Liver (tissue), 9 donors: ENCODE measurements around the gene XPR1. TPM values are rescaled to one million over a fixed set of nuclear protein-coding genes. Genes with fewer than 3 reads are reported as not detected.
A peak's percentile ranks its signal among the peaks of the same experiment; 100 is the strongest.

ENCODE experiments used
- DNase-seq: peaks from one replicate; pipeline ENCODE4 v3.0.0-alpha.2; 2017; ENCODE audit warnings: low spot score
- H3K27ac ChIP-seq, 2 donors: one replicate each; pipeline ENCODE4 v1.7.0; 2013; ENCODE audit warnings: inconsistent platforms in 2 of 2, low read length in 2 of 2, control low read depth in 1 of 2, low read depth in 1 of 2, mild to moderate bottlenecking in 1 of 2
- H3K27me3 ChIP-seq, 4 donors: one replicate each; pipeline versions ENCODE4 v1.6.1 to v1.7.0; 2013; ENCODE audit warnings: low read length in 3 of 4, inconsistent platforms in 1 of 4, mild to moderate bottlenecking in 1 of 4, moderate library complexity in 1 of 4; ENCODE audit not compliant: control insufficient read depth in 4 of 4, insufficient read depth in 4 of 4
- H3K36me3 ChIP-seq, 4 donors: one replicate each; pipeline versions ENCODE4 v1.6.1 to v1.7.0; 2013; ENCODE audit warnings: low read length in 3 of 4, mild to moderate bottlenecking in 3 of 4, low read depth in 1 of 4, moderate library complexity in 1 of 4; ENCODE audit not compliant: control insufficient read depth in 4 of 4, insufficient read depth in 3 of 4
- H3K4me1 ChIP-seq, 4 donors: one replicate each; pipeline versions ENCODE4 v1.6.1 to v1.7.0; 2013; ENCODE audit warnings: low read length in 3 of 4, mild to moderate bottlenecking in 3 of 4, moderate library complexity in 1 of 4; ENCODE audit not compliant: control insufficient read depth in 4 of 4, insufficient read depth in 4 of 4
- H3K4me3 ChIP-seq, 3 donors: one replicate each; pipeline versions ENCODE4 v1.6.1 to v1.7.0; 2013; ENCODE audit warnings: low read length in 3 of 3, control low read depth in 1 of 3, low read depth in 1 of 3, mild to moderate bottlenecking in 1 of 3
- H3K9ac ChIP-seq, 2 donors: one replicate each; pipeline ENCODE4 v1.7.0; 2013; ENCODE audit warnings: low read length in 2 of 2, mild to moderate bottlenecking in 2 of 2, moderate library complexity in 2 of 2, control low read depth in 1 of 2, low read depth in 1 of 2
- H3K9me3 ChIP-seq, 4 donors: one replicate each; pipeline versions ENCODE4 v1.6.1 to v1.7.0; 2013; ENCODE audit warnings: low read length in 3 of 4; ENCODE audit not compliant: control insufficient read depth in 4 of 4
- EGR1 ChIP-seq, 2 donors: IDR thresholded peaks; 2 replicates each; pipeline ENCODE4 v1.6.1; 2016 to 2018; ENCODE audit warnings: antibody characterized with exemption in 2 of 2, low read depth in 2 of 2
- FOXA1 ChIP-seq: IDR thresholded peaks from 2 replicates; pipeline ENCODE4 v1.6.1; 2016; ENCODE audit warnings: antibody characterized with exemption
- FOXA2 ChIP-seq: IDR thresholded peaks from 2 replicates; pipeline ENCODE4 v1.6.1; 2016; ENCODE audit warnings: antibody characterized with exemption
- GABPA ChIP-seq, 2 donors: IDR thresholded peaks in 1 of 2; conservative IDR thresholded peaks in 1 of 2; 2 replicates each; pipeline ENCODE4 v1.6.1; 2016; ENCODE audit warnings: antibody characterized with exemption in 2 of 2, mild to moderate bottlenecking in 1 of 2, moderate library complexity in 1 of 2
- HNF4A ChIP-seq, 2 donors: conservative IDR thresholded peaks; 2 replicates each; pipeline ENCODE4 v1.6.1; 2016; ENCODE audit warnings: antibody characterized with exemption in 2 of 2, mild to moderate bottlenecking in 2 of 2
- HNF4G ChIP-seq: IDR thresholded peaks from 2 replicates; pipeline ENCODE4 v1.6.1; 2016; ENCODE audit warnings: antibody characterized with exemption
- JUND ChIP-seq, 2 donors: IDR thresholded peaks; 2 replicates each; pipeline ENCODE4 v1.6.1; 2016; ENCODE audit warnings: antibody characterized with exemption in 2 of 2
- NR2F2 ChIP-seq: IDR thresholded peaks from 2 replicates; pipeline ENCODE4 v1.6.1; 2016; ENCODE audit warnings: antibody characterized with exemption
- RAD21 ChIP-seq, 2 donors: IDR thresholded peaks; 2 replicates each; pipeline ENCODE4 v1.6.1; 2016; ENCODE audit warnings: antibody characterized with exemption in 2 of 2, mild to moderate bottlenecking in 2 of 2
- RXRA ChIP-seq, 2 donors: IDR thresholded peaks; 2 replicates each; pipeline ENCODE4 v1.6.1; 2017 to 2018; ENCODE audit warnings: antibody characterized with exemption in 2 of 2, mild to moderate bottlenecking in 1 of 2
- SP1 ChIP-seq: IDR thresholded peaks from 2 replicates; pipeline ENCODE4 v1.6.1; 2018; ENCODE audit warnings: antibody characterized with exemption, mild to moderate bottlenecking
- TAF1 ChIP-seq: conservative IDR thresholded peaks from 2 replicates; pipeline ENCODE4 v1.6.1; 2016; ENCODE audit warnings: antibody characterized with exemption, mild to moderate bottlenecking
- YY1 ChIP-seq: IDR thresholded peaks from 2 replicates; pipeline ENCODE4 v1.6.1; 2016; ENCODE audit warnings: antibody characterized with exemption, mild to moderate bottlenecking
- WGBS: extraction: QIAGEN DNeasy Blood & Tissue Kit; methylation state at CpG from one replicate; pipeline ENCODE4 v1.1.7; 2013; 5-methylcytosine and 5-hydroxymethylcytosine counted together
- polyA plus RNA-seq, 2 donors: library from polyadenylated mRNA; stranded (reverse) in 1 of 2; unstranded in 1 of 2; fragments of 200-250 nt in 1 of 2; fragments of >200 nt in 1 of 2; fragmentation: Nextera tagmentation in 1 of 2; extraction: Ambion mirVana in 1 of 2; gene quantifications; one replicate each; pipeline versions ENCODE4 v1.2.1 to v1.2.3, GENCODE V29; 2013 to 2015
- total RNA-seq, 2 donors: library from RNA; depleted of rRNA; stranded (reverse); fragments of >200 nt; gene quantifications; one replicate each; pipeline ENCODE4 v1.2.3, GENCODE V29; 2014
- TF ChIP-seq, protein P1 (sequence below): IDR thresholded peaks from 2 replicates; pipeline ENCODE4 v1.6.1; 2016; ENCODE audit warnings: antibody characterized with exemption, mild to moderate bottlenecking
- TF ChIP-seq, protein P2 (sequence below): IDR thresholded peaks from 2 replicates; pipeline ENCODE4 v1.6.1; 2016; ENCODE audit warnings: antibody characterized with exemption
- TF ChIP-seq, protein P3 (sequence below): IDR thresholded peaks from 2 replicates; pipeline ENCODE4 v1.6.1; 2016; ENCODE audit warnings: antibody characterized with exemption
- TF ChIP-seq, protein P4 (sequence below): IDR thresholded peaks from 2 replicates; pipeline ENCODE4 v1.6.1; 2016; ENCODE audit warnings: antibody characterized with exemption
- TF ChIP-seq, protein P5 (sequence below): fragments of 150-350 bp; IDR thresholded peaks from 2 replicates; pipeline ENCODE4 v1.5.1; 2017; ENCODE audit warnings: improper control_type of control experiment, low read depth, low read length; ENCODE audit not compliant: missing input control
- donor health status: healthy.
- donor health status: healthy.
- donor health status: healthy.
- donor health status: healthy.
- donor health status: healthy.

The XPR1 gene
- total and polyA plus RNA-seq, 4 donors = 1.8 to 14.3 (median 5.9) TPM

DNA sequence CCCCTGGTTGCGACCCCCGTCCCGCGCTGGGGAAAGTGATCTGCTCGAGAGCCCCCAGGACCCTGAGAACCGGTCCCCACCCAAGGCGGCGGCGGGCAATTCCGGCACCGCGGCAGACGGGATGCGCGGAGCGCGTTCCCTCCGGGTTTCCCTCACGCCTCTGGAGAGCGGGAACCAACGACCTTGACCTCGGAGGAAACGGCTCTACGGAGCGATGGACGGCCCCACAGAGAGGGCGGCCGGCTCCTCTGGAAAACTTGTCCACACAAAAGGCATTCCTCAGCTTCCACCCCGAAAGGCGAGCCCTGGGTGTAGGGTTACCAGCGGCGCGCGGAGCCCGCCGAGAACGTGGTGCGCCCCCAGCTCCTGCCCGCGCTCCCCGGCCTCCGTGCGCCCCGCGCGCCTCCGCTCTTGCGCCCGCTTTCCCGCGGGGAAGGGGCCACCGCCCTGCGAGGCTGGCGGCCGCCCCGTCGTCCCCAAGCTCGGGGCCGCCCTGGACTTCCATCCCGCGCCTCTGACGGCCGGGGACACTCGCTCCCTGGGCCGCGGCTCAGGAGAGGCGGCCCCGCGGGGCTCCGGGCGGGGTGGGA is 280.5 kb downstream of the XPR1 start:
- Histone ChIP-seq H3K27ac (peak overlapping the region; percentile 19 to 28), H3K36me3 (no peaks in the 10 kb centered on the region), H3K9ac (no peak overlapping the region), H3K4me1 (peaks cover 3 to 14% (median 9%) of the 10 kb centered on the region in 4 donors), H3K27me3 (peaks cover 0 to 2% (median 0%) of the 10 kb centered on the region in 4 donors), H3K9me3 (no peaks in the 10 kb centered on the region), H3K4me3 (peak overlapping the region in 1 of 3 donors; percentile 57)
- no peak for DNase-seq
- TF ChIP-seq NR2F2 (no peak), GABPA (IDR thresholded peaks at IDR 0.05 in 1 of 2, conservative IDR thresholded peaks at IDR 0.05 in 1 of 2) (no peak), RAD21 (IDR thresholded peaks at IDR 0.05) (no peak), HNF4G (no peak), FOXA1 (no peak), FOXA2 (no peak), EGR1 (IDR thresholded peaks at IDR 0.05; ENCODE audit: low read depth in 2 of 2) (no peak), YY1 (no peak), JUND (IDR thresholded peaks at IDR 0.05) (no peak), TAF1 (no peak), SP1 (no peak), HNF4A (conservative IDR thresholded peaks at IDR 0.05) (no peak), RXRA (IDR thresholded peaks at IDR 0.05) (no peak)
- TF ChIP-seq, protein P1, sequence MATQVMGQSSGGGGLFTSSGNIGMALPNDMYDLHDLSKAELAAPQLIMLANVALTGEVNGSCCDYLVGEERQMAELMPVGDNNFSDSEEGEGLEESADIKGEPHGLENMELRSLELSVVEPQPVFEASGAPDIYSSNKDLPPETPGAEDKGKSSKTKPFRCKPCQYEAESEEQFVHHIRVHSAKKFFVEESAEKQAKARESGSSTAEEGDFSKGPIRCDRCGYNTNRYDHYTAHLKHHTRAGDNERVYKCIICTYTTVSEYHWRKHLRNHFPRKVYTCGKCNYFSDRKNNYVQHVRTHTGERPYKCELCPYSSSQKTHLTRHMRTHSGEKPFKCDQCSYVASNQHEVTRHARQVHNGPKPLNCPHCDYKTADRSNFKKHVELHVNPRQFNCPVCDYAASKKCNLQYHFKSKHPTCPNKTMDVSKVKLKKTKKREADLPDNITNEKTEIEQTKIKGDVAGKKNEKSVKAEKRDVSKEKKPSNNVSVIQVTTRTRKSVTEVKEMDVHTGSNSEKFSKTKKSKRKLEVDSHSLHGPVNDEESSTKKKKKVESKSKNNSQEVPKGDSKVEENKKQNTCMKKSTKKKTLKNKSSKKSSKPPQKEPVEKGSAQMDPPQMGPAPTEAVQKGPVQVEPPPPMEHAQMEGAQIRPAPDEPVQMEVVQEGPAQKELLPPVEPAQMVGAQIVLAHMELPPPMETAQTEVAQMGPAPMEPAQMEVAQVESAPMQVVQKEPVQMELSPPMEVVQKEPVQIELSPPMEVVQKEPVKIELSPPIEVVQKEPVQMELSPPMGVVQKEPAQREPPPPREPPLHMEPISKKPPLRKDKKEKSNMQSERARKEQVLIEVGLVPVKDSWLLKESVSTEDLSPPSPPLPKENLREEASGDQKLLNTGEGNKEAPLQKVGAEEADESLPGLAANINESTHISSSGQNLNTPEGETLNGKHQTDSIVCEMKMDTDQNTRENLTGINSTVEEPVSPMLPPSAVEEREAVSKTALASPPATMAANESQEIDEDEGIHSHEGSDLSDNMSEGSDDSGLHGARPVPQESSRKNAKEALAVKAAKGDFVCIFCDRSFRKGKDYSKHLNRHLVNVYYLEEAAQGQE = no peak
- TF ChIP-seq, protein P2, sequence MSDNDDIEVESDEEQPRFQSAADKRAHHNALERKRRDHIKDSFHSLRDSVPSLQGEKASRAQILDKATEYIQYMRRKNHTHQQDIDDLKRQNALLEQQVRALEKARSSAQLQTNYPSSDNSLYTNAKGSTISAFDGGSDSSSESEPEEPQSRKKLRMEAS = no peak
- TF ChIP-seq, protein P3, sequence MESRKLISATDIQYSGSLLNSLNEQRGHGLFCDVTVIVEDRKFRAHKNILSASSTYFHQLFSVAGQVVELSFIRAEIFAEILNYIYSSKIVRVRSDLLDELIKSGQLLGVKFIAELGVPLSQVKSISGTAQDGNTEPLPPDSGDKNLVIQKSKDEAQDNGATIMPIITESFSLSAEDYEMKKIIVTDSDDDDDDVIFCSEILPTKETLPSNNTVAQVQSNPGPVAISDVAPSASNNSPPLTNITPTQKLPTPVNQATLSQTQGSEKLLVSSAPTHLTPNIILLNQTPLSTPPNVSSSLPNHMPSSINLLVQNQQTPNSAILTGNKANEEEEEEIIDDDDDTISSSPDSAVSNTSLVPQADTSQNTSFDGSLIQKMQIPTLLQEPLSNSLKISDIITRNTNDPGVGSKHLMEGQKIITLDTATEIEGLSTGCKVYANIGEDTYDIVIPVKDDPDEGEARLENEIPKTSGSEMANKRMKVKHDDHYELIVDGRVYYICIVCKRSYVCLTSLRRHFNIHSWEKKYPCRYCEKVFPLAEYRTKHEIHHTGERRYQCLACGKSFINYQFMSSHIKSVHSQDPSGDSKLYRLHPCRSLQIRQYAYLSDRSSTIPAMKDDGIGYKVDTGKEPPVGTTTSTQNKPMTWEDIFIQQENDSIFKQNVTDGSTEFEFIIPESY = no peak
- TF ChIP-seq, protein P4, sequence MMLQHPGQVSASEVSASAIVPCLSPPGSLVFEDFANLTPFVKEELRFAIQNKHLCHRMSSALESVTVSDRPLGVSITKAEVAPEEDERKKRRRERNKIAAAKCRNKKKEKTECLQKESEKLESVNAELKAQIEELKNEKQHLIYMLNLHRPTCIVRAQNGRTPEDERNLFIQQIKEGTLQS = no peak
- WGBS = 3% methylated on average over 71 of the region's 71 CpGs

DNA sequence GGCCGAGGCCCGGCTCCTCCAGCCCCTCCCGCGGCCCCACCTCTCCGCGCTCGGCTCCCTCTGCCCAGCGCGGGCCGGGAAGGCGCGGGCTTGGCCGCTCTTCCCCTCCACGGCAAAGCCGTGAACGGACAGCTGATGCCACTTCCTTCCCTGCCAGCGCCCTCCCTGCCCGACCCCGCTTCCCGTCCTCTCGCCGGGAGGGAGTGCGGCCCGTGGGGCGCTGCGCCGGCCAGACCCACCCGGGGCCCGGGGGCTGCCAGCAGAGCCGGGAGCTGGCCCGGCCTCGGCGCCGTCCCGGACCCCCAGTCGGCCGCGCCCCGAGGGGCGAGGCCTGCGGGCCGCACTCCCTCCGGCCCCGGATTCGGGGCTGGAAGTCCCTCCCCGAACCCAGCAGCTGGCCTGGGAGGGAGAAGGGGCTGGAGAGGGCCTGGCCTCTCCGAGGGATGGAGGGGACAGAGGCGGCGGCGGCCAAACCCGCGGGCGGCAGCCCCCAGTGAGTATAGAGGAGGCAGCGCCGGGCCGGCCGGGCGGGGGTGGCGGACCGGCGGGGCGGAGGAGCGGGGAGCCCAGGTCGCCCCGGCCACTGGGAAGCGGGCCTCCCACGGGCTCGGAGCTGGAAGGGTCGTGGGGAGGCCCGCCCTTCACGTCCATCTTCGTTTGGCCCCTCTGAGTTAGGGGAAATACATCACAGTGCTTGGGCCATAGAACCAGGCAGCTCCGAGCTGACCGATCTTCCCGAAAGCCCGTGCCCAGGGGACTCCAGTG is 281.2 kb downstream of the XPR1 start, which contains the start of gene KIAA1614:
Gene KIAA1614, plus strand, starts transcription at position 97 of the 765 bp plus-strand sequence. Its CDS starts 347 bp downstream, at position 444.
- no peak within 1 kb of the TSS for H3K9ac ChIP-seq
- TF ChIP-seq, protein P3 = no peak
- TF ChIP-seq JUND (IDR thresholded peaks at IDR 0.05) (no peak), RAD21 (IDR thresholded peaks at IDR 0.05) (no peak), EGR1 (IDR thresholded peaks at IDR 0.05; ENCODE audit: low read depth in 2 of 2) (no peak), SP1 (no peak), HNF4G (no peak), RXRA (IDR thresholded peaks at IDR 0.05) (no peak), HNF4A (conservative IDR thresholded peaks at IDR 0.05) (no peak), NR2F2 (no peak), FOXA2 (no peak)
- TF ChIP-seq, protein P5, sequence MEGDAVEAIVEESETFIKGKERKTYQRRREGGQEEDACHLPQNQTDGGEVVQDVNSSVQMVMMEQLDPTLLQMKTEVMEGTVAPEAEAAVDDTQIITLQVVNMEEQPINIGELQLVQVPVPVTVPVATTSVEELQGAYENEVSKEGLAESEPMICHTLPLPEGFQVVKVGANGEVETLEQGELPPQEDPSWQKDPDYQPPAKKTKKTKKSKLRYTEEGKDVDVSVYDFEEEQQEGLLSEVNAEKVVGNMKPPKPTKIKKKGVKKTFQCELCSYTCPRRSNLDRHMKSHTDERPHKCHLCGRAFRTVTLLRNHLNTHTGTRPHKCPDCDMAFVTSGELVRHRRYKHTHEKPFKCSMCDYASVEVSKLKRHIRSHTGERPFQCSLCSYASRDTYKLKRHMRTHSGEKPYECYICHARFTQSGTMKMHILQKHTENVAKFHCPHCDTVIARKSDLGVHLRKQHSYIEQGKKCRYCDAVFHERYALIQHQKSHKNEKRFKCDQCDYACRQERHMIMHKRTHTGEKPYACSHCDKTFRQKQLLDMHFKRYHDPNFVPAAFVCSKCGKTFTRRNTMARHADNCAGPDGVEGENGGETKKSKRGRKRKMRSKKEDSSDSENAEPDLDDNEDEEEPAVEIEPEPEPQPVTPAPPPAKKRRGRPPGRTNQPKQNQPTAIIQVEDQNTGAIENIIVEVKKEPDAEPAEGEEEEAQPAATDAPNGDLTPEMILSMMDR = no peak
- TF ChIP-seq, protein P4 = no peak
- TF ChIP-seq, protein P2 = no peak

More for the DNA sequence above, 281.2 kb downstream of the XPR1 start, which contains the start of gene KIAA1614:
- peak; percentile 40 for DNase-seq
- H3K9me3 ChIP-seq = no peaks in the 10 kb centered on the region
- WGBS = 13% methylated on average over 76 of the region's 76 CpGs
- H3K4me1 ChIP-seq = peaks cover 3 to 14% (median 9%) of the 10 kb centered on the region in 4 donors
- H3K27ac ChIP-seq = peak within 1 kb of the TSS; percentile 19 to 28
- H3K36me3 ChIP-seq = no peaks in the 10 kb centered on the region
- peak within 1 kb of the TSS in 1 of 3 donors; percentile 57 for H3K4me3 ChIP-seq
- peaks cover 0 to 2% (median 0%) of the 10 kb centered on the region in 4 donors for H3K27me3 ChIP-seq
